GM18499 (cell line): Measurements from ENCODE around the gene MUCL3.
"Not testable (repeated sequence)": the region's sequence is repeated elsewhere in the genome, so short reads cannot be mapped to it uniquely, and the experiment has no call there.

Experiments
- ATAC-seq: cut with Tn5 transposase; IDR thresholded peaks from one replicate; pipeline ENCODE4 v1.9.1; 2021; ENCODE audit warnings: moderate number of reproducible peaks; ENCODE audit not compliant: insufficient read depth, unreplicated experiment

The MUCL3 gene

GRCh38 chr6:30908700-30909099 is 32.1 kb upstream of the MUCL3 start:
- ATAC-seq: no peak

- not testable (repeated sequence) for ATAC-seq
Observed at GRCh38 chr6:30910473-30910872, 30.3 kb upstream of the MUCL3 start.

DNA sequence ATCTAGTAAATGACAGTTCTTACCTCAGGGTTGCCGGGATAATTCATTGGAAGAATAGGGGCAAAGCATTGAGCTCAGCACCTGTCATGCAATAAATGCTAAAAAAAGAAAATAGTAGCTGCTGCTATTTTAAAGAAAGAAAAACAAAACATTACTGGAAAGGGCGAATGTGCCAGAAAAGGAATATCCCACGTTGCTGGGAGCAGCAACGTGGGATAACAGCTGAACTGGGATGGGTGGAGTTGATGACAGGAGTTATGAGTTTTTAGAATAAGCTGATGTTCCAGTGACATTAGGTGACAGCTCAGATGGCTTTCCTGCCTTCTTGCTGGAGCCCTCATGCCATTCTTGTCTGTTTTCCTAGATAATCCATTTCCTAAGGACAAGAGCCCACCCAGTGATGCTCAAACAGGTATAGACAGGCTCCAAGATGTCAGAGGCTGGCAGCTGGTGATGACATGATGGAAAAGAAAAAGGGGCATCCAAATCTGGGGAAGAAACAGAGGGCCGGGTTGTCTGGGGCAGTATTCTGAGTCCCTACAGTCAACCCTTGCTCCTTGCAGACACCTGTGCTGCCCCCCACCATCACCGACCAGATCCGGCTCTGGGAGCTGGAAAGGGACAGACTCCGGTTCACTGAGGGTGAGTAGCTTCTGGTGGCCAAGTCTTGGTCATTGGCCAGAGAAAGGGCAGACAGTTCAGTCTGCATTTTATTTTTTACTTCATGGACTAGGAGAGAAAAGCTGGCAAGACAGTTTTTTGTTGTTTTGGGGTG is 27.8 kb upstream of the MUCL3 start:
- no peak for ATAC-seq

- ATAC-seq: no peak
Observed at GRCh38 chr6:30913721-30914075, 27.1 kb upstream of the MUCL3 start.

- ATAC-seq: peak; percentile 48
Observed at GRCh38 chr6:30914076-30914853, 26.5 kb upstream of the MUCL3 start, which contains the start of gene VARS2. TSS of gene VARS2 (plus strand) at chr6:30914238. CDS start at chr6:30914837, 599 bp downstream.

GRCh38 chr6:30914854-30915590 is 25.8 kb upstream of the MUCL3 start:
- no peak for ATAC-seq

GRCh38 chr6:30915591-30915946 is 25.2 kb upstream of the MUCL3 start:
- no peak for ATAC-seq

DNA sequence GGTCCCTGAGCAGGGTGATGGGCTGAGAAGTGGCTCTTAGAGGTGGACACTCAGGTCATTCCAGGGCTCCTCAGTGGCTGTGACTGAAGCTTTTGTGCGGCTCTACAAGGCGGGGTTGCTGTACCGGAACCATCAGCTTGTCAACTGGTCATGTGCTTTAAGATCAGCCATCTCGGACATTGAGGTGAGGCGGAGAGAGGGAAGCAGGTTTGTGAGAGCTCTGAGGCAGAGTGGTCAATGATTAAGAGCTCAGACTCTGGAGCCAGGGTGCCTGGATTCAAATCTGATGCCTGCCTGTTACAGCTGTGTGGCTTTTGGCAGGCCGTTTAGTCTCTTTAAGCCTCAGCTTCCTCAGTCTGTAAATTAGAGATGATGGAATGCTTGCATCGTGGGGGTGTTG is 23.7 kb upstream of the MUCL3 start:
- ATAC-seq: no peak

- no peak for ATAC-seq
Observed at GRCh38 chr6:30917487-30917886, 23.3 kb upstream of the MUCL3 start.

- no peak for ATAC-seq
Observed at GRCh38 chr6:30918670-30919069, 22.1 kb upstream of the MUCL3 start.

- ATAC-seq: no peak
Observed at GRCh38 chr6:30922447-30922852, 18.3 kb upstream of the MUCL3 start.

- not testable (repeated sequence) for ATAC-seq
Observed at GRCh38 chr6:30924040-30924627, 16.6 kb upstream of the MUCL3 start.

GRCh38 chr6:30926644-30927043 is 14.1 kb upstream of the MUCL3 start:
- ATAC-seq: no peak

- ATAC-seq: not testable (repeated sequence)
Observed at GRCh38 chr6:30927080-30927479, 13.7 kb upstream of the MUCL3 start.

GRCh38 chr6:30928677-30929076 is 12.1 kb upstream of the MUCL3 start:
- ATAC-seq: no peak

- no peak for ATAC-seq
Observed at GRCh38 chr6:30930506-30930905, 10.3 kb upstream of the MUCL3 start.

GRCh38 chr6:30931272-30931671 is 9.5 kb upstream of the MUCL3 start:
- no peak for ATAC-seq

GRCh38 chr6:30931969-30932645 is 8.7 kb upstream of the MUCL3 start, which contains the start of gene SFTA2:
TSS of gene SFTA2 (minus strand) at chr6:30932170. CDS start at chr6:30932096, 74 bp downstream.
- no peak for ATAC-seq

DNA sequence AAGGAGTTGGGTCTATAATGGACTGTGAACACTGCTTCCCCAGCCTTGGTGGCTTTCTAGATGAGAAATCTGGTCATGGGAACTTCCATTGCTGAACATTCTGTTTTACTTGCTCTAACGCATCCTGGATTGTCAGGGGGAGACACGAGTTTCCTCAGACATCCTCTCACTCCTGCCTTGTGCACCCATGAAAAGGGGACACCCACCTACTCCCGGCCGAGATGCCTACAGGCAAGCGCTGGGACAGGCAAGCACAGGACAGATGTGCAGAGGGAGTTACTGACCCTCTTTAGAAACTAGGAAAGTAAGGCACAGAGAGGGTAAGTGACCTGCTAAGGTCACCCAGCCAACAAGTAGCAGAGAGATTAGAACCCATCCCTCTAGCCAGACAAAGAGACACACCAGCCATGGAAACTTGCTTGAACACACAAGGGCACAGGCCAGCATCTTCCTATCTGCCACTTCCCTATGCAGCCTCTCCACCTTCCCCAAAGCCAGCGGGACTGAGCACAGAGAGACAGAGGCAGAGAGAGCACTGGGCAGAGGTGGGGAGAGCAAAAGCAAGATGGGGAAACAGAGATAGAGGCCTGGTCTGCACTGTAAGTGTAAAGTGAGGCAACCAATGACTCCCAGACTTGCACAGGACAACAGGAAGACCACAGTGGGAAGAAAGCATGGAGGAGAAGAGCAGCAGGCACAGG is 8.0 kb upstream of the MUCL3 start:
- no peak for ATAC-seq
